K562 treated with DMSO at 1 percent for 48 hours (cell line): ENCODE results near the gene SYNJ2. TPM values are rescaled to one million over a fixed set of nuclear protein-coding genes. Genes with fewer than 3 reads are reported as not detected.

Experiments used
- total RNA-seq: library from RNA; unstranded; fragments of 300-600 nt; gene quantifications from 2 replicates; pipeline ENCODE4 v1.2.3, GENCODE V29; 2022; ENCODE audit warnings: low replicate concordance; ENCODE audit errors: extremely low read depth

SYNJ2 gene, protein sequence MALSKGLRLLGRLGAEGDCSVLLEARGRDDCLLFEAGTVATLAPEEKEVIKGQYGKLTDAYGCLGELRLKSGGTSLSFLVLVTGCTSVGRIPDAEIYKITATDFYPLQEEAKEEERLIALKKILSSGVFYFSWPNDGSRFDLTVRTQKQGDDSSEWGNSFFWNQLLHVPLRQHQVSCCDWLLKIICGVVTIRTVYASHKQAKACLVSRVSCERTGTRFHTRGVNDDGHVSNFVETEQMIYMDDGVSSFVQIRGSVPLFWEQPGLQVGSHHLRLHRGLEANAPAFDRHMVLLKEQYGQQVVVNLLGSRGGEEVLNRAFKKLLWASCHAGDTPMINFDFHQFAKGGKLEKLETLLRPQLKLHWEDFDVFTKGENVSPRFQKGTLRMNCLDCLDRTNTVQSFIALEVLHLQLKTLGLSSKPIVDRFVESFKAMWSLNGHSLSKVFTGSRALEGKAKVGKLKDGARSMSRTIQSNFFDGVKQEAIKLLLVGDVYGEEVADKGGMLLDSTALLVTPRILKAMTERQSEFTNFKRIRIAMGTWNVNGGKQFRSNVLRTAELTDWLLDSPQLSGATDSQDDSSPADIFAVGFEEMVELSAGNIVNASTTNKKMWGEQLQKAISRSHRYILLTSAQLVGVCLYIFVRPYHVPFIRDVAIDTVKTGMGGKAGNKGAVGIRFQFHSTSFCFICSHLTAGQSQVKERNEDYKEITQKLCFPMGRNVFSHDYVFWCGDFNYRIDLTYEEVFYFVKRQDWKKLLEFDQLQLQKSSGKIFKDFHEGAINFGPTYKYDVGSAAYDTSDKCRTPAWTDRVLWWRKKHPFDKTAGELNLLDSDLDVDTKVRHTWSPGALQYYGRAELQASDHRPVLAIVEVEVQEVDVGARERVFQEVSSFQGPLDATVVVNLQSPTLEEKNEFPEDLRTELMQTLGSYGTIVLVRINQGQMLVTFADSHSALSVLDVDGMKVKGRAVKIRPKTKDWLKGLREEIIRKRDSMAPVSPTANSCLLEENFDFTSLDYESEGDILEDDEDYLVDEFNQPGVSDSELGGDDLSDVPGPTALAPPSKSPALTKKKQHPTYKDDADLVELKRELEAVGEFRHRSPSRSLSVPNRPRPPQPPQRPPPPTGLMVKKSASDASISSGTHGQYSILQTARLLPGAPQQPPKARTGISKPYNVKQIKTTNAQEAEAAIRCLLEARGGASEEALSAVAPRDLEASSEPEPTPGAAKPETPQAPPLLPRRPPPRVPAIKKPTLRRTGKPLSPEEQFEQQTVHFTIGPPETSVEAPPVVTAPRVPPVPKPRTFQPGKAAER (N-terminal part only)
- not detected in 2 replicates for total RNA-seq

GRCh38 chr6:157981395-157982101 lies at the start of gene SYNJ2:
TSS of gene SYNJ2 (plus strand) at chr6:157981863. CDS start at chr6:157981962, 99 bp downstream.

Other genes starting within 250 kb of the SYNJ2 start
- not detected in 2 replicates for gene SNX9, start 158.6 kb upstream of the SYNJ2 start, total RNA-seq
- gene SERAC1, start 186.4 kb downstream of the SYNJ2 start, total RNA-seq: not detected in 2 replicates
- gene GTF2H5, start 186.5 kb downstream of the SYNJ2 start, total RNA-seq: not detected in 2 replicates